ENCODE results near the gene C14orf93. TPM values are rescaled to one million over a fixed set of nuclear protein-coding genes. Genes with fewer than 3 reads are reported as not detected.
A peak's percentile ranks its signal among the peaks of the same experiment; 100 is the strongest.

The C14orf93 gene
- total and polyA plus RNA-seq, 9 of the 15 experiments (the other 6 are each of a cell fraction or from before 2014, with no cell fraction given), result 2.2 to 22.4 (median 16.1) TPM

- Histone ChIP-seq H3K4me3 (no peak overlapping the region), H3K9me1 (ENCODE audit: control insufficient read depth, insufficient read depth, low read length) (no peaks in the 10 kb centered on the region), H3K4me1 (replicated peaks in 1 of 2; ENCODE audit: control insufficient read depth in 2 of 2, insufficient read depth in 2 of 2, low read length in 2 of 2) (peaks cover 27 to 44% of the 10 kb centered on the region in 2 experiments), H2AFZ (ENCODE audit: low read depth, low read length) (no peak overlapping the region), H4K20me1 (replicated peaks; ENCODE audit: control insufficient read depth, insufficient read depth, low read length) (no peaks in the 10 kb centered on the region), H3K9ac (ENCODE audit: insufficient read depth in 1 of 2, low read depth in 2 of 2, low read length in 2 of 2) (peak overlapping the region in 1 of 2 experiments; percentile 6; a peak in 1 of 4 replicates), H3K79me2 (ENCODE audit: control insufficient read depth, insufficient read depth, low read length) (no peaks in the 10 kb centered on the region), H3K9me3 (replicated peaks; ENCODE audit: control insufficient read depth, insufficient read depth, low read depth, low read length) (no peaks in the 10 kb centered on the region), H3K27me3 (ENCODE audit: control insufficient read depth in 2 of 2, insufficient read depth in 2 of 2, low read length in 2 of 2) (no peaks in the 10 kb centered on the region), H3K4me2 (ENCODE audit: insufficient read depth, low read length) (no peak overlapping the region), H3K27ac (ENCODE audit: extremely low read depth, low read depth, low read length) (no peak overlapping the region), H3K36me3 (ENCODE audit: control insufficient read depth, insufficient read depth, low read length) (no peaks in the 10 kb centered on the region)
- ChIA-PET CTCF (ENCODE audit: low intra/inter-chr PET ratio) (no interaction called here), POLR2A (no interaction called here)
- BruUV-seq (replicated peaks), result no TSS peak
- ATAC-seq (no peak), FAIRE-seq (no peak), DNase-seq (ENCODE audit: extremely low read depth in 1 of 4, low spot score in 3 of 4) (no peak)
- intact Hi-C loops (cut with micrococcal nuclease) (no loop called here), in situ Hi-C loops (cut with MboI) (loop anchor here (5.0 kb wide), 1 partner anchor 73 kb away; no protein-coding TSS in a partner anchor)
- no peak for TF ChIP-seq ZNF280B (CRISPR knock-in tag; IDR thresholded peaks at IDR 0.05)
- no peak for TF ChIP-seq ZNF707 (CRISPR knock-in tag; conservative IDR thresholded peaks at IDR 0.05)
- TF ChIP-seq CEBPZ (IDR thresholded peaks at IDR 0.05; ENCODE audit: borderline replicate concordance, low read depth, low read length), result no peak
- WGBS (ENCODE audit: insufficient coverage, low coverage, missing lambda C conversion rate), result 38% methylated on average over 3 of the region's 5 CpGs
Measured at GRCh38 chr14:22978981-22979671, 30.8 kb downstream of the C14orf93 start.
